ENCODE measurements around the gene ALPK1.
"Not testable (repeated sequence)": the region's sequence is repeated elsewhere in the genome, so short reads cannot be mapped to it uniquely, and the experiment has no call there.

ALPK1 gene

GRCh38 chr4:112296949-112297880 lies at the start of gene ALPK1:
Gene ALPK1 (plus strand): TSS chr4:112297369.
- DNase-seq: peak in 3 of 6 experiments; percentile 36 to 43 (median 43)

DNA sequence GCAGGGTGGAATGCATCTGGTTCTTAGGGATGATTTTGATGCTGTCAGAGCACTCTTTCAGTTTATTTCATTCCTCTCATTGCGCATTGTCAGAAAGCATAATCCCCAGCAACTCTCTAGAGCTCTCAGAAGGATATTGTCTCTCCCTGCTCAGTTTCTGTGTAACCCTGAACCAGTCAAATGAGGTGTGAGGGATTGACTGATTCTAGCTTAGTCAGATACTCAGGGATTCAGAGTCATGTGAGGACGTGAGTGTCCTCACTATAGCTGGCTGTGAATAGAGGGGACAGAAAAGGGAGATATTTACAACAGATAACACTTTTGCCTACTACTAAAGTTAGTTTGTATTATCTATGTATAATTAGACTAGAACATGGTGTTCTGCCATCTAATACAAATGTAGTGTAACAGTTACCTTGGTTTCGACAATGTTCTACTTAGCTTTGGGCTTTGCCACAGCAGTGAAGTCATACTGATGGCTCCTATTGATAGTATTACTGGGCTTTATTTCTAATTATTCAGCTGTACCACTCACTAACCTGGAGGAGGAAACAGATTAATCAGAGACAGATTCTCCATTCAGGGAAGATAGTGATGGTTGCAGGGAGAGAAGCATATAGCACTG lies 46.0 kb upstream of the ALPK1 start:
- DNase-seq: no peak

GRCh38 chr4:112252234-112252633 lies 44.9 kb upstream of the ALPK1 start:
- no peak for DNase-seq

DNA sequence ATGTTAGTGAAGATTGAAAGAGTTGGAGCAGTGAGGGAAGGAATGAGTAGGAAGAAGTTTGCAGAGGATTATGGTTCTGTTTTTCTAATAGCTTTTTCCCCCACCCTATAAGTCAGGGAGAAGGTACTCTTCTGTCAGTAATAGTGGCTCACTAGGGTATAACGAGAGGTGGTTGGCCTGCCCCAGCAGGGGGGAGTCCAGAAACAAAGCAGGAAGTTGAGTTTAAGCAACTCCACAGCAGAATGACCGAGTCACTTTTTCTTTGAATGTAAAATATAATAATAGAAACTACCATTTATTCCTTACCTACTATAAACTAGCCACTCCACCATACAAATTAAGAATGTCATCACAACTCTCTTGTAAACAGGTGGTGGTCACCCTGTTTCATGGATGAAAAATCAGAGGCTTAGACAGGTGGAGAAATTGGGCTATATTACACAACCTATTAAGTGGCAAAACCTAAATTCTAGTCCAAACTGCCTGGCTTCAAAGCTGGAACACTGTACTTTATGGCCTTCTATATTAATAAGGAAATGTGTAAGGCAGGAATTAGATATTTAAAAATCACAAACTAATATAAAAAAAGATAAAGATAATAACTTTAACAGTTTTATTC lies 43.7 kb upstream of the ALPK1 start:
- no peak for DNase-seq

GRCh38 chr4:112257098-112257497 lies 40.1 kb upstream of the ALPK1 start:
- DNase-seq: no peak

- DNase-seq: peak in 2 of 6 experiments; percentile 4 to 12
These were observed 30.3 kb upstream of the ALPK1 start for GRCh38 chr4:112266823-112267222.

GRCh38 chr4:112270051-112270450 lies 27.1 kb upstream of the ALPK1 start:
- no peak for DNase-seq

- no peak for DNase-seq
These were observed 26.3 kb upstream of the ALPK1 start for GRCh38 chr4:112270640-112271421.

GRCh38 chr4:112272292-112272691 lies 24.9 kb upstream of the ALPK1 start:
- DNase-seq: no peak

- DNase-seq: no peak
These were observed 22.2 kb upstream of the ALPK1 start for GRCh38 chr4:112274959-112275358.

DNA sequence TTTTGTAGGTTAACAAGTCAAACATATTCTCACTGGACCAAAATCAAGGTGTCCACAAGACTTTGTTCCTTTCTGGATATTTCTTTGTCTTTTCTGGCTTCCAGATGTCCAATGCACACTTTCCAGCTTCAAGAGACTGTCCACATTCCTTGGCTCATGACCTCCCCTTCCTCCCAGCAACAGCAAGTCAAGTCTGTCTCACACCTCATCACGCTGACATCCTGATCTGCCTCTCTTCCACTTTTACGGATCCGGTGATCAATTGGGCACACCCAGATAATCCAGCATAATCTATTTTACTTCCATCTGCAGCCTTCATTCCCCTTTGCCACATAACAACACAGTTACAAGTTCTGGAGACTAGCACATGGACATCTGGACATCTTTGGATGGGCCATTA lies 21.1 kb upstream of the ALPK1 start:
- no peak for DNase-seq

DNA sequence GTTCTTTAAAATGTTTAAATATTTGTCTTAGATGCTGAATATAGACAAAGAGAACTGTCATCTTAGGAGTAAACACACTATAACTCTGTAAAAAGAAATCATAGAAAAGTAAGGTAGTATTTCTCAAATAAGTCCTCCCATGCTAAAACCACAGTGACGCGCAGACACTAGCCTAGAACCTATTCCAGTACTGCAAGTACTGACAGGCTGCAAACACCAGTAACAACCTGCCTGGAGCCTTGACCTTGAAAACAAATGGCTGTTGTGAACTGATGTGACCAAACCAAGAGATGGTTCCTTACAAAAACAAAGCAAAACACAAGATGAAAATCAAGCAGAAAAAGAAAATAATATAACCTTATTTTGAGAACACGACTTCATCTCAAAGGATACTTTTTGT lies 19.9 kb upstream of the ALPK1 start:
- no peak for DNase-seq

DNA sequence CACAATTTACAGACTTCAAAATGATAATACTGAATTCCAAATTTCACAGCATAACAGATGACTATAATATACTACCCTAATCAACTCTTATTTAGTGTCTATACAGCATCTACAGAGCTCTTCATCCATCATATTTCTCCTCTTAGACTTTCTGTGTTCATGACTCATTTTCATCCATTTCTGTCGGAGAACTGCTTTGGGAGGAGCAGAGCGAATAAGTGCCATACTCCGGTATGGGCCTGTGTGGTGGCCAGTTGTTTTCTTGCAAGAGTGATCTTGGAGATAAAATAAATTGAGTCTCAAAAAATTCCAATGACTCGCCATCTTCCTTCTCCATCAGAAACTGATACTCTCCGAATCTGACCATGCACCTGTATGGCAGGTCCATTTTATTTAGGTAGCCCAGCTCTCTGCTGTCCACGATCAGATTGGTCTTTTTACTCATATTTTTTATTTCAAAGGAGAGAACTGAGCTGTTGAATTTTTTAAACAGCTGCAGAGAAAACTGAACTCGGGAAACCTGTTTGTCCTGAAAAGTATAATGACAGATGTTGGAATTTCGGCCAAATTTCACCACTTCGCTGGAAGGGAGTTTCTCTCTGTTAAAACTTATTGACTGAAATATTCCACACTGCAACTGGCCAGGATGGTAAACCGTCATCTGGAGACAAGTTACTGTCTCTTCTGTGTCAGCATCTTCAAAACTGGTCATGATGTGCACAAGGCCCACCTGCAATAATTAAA lies 19.3 kb upstream of the ALPK1 start:
- no peak for DNase-seq

DNA sequence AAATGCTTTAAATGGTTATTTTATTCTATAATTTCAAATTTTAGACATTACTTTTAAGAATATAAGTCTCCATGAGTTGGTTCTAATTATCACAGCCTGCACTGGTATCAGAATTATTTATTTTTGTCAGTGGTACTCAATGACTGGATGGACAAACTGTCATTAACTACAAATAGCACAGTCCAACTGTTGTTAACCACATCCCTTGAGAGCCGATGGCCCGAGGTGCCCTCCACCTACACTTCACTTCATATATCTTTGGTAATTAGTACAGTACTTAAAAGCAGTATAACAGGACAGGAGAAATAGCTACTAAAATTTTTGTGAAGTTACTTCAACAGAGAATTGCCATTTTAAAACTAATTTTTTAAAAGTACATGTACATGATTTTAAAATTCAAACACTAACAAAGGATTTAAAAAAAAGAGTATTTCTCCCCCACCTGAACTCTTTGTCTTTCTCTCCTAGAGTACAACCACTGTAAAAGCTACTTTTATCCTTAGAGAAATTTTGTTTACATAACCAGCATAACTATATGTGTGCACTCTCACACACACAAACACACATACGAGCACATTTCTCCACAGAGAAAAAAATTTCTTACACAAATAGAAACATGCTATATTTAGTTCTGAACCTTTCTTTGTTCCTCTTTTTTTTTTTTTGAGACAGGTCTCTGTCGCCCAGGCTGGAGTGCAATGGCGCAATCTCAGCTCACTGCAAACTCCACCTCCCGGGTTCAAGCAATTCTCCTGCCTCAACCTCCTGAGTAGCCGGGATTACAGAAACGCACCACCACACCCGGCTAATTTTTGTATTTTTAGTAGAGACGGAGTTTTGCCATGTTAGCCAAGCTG lies 17.9 kb upstream of the ALPK1 start:
- DNase-seq: no peak

- no peak for DNase-seq
These were observed 17.3 kb upstream of the ALPK1 start for GRCh38 chr4:112279882-112280315.

- DNase-seq: no peak
These were observed 16.6 kb upstream of the ALPK1 start for GRCh38 chr4:112280386-112281056.

- DNase-seq: not testable (repeated sequence)
These were observed 15.2 kb upstream of the ALPK1 start for GRCh38 chr4:112281895-112282398.

DNA sequence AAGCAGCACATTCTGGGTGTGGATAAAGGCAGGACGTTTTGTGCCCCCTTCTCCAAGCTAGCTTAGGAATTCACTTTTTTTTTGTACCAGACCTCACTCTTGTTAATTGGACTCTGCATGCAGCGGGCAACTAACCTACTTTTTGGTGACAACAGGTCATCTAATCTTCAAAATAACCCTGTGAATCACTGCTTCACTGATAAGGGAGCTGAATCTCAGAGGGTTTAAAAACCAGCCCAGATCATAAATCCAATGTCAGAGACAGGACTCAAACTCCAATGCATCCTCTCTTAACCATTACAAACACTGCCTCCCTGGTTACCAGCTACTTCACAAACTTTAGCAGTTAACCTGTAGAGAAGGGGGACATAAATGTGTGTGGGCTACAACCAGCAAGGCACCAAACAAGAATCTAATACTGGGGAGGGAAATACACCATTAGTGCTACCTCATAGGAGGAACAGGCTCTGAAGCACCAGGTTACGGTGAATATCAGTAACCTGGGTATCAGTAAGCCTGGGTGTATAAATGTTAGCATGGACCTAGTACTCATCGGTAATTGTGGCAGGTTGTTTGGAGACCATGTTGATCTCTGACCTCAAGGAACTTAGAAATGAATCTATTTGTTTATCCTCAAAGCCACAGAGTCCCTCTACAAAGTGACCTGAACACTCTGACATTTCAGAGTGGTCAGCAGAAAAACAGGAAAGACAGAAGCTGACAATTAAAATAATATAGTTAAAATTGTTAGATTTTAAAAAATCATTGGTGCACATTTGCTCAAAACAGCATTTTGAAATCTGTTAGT lies 14.1 kb upstream of the ALPK1 start:
- DNase-seq: no peak

- peak in 2 of 6 experiments; percentile 1 to 8 for DNase-seq
These were observed 13.0 kb upstream of the ALPK1 start for GRCh38 chr4:112284166-112284565.

Measured in stimulated activated naive CD4-positive, alpha-beta T cell (primary cell).